Stimulated activated CD4-positive, alpha-beta T cell treated with anti-CD3 and anti-CD28 coated beads, Interleukin-4, amount 100 ng/mL, for 1 hour (primary cell): ENCODE results near the gene THOC1.

Source experiments
- DNase-seq: peaks from one replicate; pipeline ENCODE4 v3.0.0-alpha.2; 2020

Gene THOC1

DNA sequence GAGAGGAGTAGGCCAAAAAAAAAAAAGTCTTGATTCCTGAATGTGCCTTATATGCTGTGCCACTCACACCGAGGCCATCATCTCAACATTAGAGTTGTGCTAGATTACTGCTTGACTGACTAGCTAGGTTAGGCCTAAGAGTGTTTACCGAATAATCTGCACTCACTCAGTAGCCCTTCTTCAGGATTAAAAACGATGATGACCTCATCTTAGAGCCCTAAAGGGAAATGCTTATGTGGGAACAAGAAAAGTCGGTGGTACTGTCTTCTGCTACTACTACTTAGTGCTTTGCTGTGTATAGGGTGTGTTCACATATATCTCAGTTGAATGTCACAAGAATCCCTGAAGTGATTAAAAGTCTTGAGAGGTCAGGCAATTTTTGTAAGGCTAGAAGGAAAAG lies 54.3 kb downstream of the THOC1 start:
- DNase-seq, result no peak

DNA sequence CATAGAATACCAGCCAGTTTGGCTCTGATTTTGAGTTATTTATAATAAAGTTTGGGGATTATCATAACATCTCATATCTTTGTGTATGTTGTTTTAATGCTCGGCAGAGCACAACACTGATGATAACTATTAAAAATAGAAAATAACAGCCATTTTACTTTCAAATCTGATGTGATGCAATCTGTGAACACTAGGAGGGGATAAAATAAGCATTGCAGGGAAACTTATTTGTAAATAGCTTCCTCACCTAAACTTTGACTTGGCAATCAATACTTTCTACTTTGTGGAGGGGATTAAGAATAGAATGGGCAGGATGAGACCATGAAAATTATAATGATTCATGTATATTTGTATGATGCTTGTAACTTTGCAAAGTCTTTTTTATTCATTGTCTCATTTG lies 55.1 kb downstream of the THOC1 start:
- DNase-seq, result no peak

DNA sequence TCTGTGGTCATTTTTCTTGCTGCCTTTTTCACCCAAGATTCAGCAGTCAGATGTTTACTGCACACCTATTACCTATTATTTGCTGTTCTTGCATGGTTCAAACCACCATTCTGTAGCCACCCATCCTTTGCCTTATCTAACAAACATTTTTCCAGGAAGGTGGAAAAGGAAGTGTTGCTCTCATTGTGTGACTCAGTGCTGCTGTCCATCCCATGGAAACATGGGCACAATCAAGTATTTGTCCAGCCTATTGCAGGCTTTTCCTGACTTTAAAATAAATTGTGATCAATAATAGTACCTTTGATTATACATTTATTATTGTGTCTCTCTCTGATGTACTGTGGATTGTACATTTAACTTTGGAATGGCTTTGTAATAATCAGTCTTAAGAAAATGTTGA lies 56.3 kb downstream of the THOC1 start:
- DNase-seq, result no peak

DNA sequence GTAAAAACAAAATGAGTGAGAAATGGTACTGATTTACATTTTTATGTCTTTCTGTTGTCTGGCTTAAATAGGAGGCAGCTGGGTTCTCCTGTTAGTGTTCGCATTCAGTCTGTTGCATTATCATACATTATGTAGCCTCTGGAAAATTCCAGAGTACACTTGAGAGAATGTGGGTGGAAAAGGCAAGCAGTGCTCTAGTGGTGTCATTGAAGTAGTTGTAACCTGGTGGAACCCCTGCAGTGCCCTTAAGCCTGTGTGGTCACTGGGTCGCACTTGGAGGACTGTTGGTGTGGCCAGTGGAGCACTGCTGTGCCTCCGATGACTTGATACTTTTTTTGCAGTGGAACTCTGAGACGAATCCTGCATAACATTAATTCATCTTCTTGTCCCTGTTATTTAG lies 57.1 kb downstream of the THOC1 start:
- DNase-seq, result no peak

DNA sequence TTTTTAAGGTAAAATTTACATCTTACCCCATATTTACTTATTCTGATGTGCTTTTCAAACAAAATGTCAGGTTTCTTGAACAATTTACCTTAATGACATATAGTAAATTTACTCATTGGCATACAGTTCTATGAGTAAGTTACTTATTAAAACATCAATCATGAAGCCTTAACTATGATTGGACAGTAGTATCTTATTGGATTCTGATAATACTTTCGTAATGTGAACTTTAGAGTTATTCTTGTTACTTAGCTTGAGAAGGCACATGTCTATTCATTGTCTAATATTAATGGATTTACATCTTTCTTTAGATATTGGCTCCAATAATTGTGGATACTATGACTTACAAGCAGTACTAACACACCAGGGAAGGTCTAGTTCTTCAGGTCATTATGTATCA lies 57.8 kb downstream of the THOC1 start:
- DNase-seq, result no peak

DNA sequence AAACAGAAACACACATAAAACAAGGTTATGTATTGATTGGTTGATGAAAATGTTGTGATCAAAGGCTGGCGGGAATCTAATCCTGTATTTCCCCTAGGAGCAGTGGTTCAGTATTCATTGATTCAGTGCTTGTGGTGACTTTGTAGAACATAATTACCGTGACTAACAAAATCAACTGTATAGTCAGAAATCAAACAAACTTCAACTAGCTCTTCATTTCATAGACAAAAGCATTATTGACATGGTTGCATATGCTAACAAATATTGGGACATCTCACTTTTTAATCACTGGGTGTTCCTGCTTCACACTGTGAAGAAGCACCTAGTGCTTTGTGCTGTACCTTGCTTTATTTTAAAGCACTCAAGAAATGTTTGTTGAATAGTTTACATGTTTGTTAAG lies 68.1 kb downstream of the THOC1 start:
- DNase-seq, result no peak

DNA sequence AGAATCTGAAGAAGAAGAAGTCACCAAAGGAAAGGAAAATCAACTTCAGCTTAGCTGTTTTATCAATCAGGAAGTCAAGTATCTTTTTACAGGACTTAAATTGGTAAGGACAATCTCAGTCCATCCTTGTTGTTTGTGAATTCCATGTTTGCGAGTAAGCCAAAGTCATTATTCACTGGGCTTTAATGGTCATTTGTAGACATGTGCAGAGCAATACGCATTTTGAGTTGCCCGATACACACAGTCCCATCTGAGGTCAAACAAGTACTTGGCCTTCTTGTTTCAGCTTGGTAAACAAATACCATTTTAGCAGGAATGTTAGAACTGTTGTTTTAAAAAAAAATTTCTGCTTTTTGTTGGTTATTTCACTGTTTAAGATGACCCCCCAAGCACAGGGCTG lies 68.6 kb downstream of the THOC1 start:
- no peak for DNase-seq

DNA sequence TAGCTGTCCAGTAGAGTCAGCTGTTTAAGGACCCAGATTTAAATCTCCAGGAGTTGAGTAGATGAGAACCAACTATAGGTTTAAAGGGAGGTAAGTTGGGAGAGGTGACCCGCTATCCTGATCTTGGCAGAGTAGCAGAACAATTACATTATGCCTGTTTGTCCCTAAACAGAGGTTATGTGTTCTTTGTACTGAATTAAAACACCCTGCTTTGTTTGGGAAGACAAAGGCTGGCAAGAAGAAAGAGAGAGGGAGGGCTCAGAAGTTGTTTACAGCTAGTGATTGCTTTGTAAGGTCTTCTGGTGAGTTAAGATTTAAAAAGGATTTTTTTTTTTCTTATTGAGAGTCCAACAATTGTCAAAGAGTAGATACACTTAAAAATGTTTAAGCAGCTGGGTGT lies 72.2 kb downstream of the THOC1 start:
- no peak for DNase-seq

DNA sequence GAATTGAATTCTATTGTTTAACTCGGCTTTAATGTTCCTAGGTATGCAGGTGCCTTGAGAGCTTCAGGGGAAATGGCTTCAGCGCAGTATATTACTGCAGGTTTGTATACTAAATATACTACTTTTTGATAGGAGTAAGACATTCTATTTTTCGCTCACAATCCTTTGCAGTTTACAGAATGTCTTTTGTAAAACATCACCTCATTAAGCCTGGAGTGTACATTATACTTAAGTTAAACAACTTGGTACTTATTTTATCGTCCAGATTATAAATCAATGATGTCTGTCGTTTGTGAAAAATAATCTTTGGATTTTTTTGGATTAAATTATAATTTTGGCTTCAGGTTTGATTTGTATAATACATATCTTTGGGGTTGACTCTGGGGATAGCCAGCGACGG lies 75.0 kb downstream of the THOC1 start:
- no peak for DNase-seq

DNA sequence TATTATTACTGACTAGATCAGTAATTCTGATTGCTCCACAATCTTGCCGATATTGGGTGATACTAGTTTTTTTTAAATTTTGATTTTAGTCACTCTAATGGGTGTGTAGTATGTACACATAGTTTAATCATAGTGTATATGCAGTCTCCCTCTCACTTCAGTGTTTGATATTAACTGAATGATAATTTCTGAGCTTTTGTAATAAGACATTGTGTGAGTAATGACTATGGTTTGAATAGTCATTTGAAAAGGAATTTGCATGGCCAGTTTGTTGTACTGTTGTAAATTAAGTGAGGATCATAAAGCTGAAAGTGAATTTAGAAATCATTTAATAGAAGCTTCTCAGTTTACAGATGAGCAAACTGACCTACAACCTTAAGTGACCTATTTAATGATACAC lies 76.1 kb downstream of the THOC1 start:
- no peak for DNase-seq

DNA sequence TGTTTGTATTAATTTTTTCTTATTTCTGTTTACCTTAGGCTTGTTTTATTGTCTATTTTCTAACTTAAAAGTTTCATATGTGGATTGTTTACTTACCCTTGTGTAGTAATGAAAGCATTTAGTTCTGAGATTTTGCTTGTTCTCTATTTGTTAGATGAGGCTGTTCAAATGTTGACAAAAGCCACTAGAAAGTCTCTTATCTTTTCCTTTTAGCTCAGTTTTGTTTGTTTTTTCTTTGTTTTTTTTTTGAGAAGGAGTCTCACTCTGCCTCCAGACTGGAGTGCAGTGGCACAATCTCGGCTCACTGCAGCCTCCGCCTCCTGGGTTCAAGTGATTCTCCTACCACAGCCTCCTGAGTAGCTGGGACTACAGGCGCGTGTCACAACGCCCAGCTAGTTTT lies 78.6 kb downstream of the THOC1 start:
- DNase-seq, result no peak

DNA sequence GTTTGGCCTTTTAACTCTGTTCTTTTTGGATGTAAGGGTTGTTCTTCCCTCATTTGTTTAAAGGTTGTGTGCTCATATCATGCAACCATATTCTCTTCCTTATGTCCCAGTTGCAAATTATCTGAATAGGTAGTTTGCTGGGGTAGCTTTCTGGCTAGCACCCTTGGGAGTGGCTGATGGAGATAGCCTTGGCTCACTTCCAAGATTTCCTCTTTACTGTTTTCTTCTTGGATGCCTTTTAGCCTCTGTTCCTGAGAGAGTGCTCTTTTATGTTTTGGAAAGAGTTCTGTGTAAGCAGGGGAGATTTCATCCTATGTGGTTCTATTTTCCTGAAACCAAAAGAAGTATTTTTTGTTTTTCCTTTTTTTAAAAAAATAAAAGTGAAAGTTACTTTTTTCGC lies 84.1 kb downstream of the THOC1 start:
- no peak for DNase-seq

DNA sequence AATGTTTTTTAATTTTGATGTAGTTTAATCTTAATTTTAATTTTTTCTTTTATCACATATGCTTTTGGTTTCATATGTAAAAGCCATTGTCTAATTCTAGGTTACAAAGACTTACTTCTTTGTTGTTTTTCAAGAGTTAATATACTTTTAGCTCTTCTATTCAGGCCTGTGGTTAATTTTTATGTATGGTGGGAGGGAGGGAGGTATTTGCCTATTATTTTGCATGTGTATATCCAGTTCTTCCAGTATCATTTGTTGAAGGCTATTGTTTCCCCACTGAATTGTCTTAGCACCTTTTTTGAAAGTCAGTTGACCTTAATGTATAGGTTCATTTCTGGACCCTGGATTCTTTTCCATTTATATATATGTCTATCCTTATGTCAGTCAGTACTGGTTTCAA lies 86.1 kb downstream of the THOC1 start:
- DNase-seq, result no peak

DNA sequence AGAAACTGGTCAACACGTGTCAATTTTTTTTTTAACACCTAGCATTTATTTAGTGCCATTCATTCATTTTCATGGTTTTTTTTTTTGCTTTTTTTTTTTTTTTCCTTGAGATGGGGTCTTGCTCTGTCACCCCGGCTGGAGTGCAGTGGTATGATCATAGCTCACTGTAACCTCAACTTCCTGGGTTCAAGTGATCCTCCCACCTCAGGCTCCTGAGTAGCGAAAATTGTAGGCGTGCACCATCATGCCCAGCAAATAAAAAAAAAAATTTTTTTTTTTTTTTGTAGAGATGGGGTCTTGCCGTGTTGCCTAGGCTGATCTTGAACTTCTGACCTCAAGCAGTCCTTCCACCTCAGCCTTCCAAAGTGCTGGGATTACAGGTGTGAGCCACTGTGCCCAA lies 88.3 kb downstream of the THOC1 start:
- DNase-seq, result no peak

DNA sequence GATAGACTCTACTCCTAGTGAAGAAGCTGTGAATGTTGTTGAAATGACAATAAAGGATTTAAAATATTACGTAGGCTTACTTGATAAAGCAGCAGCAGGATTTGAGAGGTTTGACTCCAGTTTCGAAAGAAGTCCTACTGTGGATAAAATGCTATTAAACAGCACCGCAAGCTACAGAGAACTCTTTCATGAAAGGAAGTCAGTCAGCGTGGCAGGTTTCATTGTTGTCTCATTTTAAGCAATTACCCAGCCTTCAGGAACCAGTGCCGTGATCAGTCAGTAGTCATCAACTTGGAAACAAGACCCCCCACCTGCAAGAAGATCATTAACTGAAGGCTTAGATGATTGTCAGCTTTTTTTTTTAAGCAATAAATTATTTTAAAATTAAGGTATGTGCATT lies 95.5 kb downstream of the THOC1 start:
- no peak for DNase-seq
